AG04450 (cell line): ENCODE measurements around the gene WDR4. TPM values are rescaled to one million over a fixed set of nuclear protein-coding genes. Genes with fewer than 3 reads are reported as not detected.
"Not testable (repeated sequence)": the region's sequence is repeated elsewhere in the genome, so short reads cannot be mapped to it uniquely, and the experiment has no call there.

Experiments
- CTCF ChIA-PET: fragments of 300-600, 350-600 bp; formaldehyde crosslinking; extraction: SDS; loops from one replicate; lab custom pipeline; 2022; ENCODE audit warnings: antibody characterized with exemption, inconsistent platforms; lab: Charles Lee
- POLR2A ChIA-PET: fragments of 350-600 bp; formaldehyde crosslinking; extraction: SDS; loops from one replicate; lab custom pipeline; 2021; ENCODE audit warnings: antibody characterized with exemption, inconsistent platforms; lab: Yijun Ruan, JAX
- DNase-seq: peaks from one replicate; pipeline ENCODE4 v3.0.0-alpha.2; 2011; ENCODE audit warnings: low read depth, low spot score
- H3K27ac ChIP-seq: one replicate; pipeline ENCODE4 v1.5.1; 2012; ENCODE audit warnings: low read depth, low read length, control low read depth
- H3K27me3 ChIP-seq: one replicate; pipeline ENCODE4 v1.6.0; 2012; ENCODE audit warnings: low read length; ENCODE audit not compliant: control insufficient read depth, insufficient read depth
- H3K4me3 ChIP-seq: 2 replicates; pipeline ENCODE4 v1.5.1; 2011; ENCODE audit warnings: mild to moderate bottlenecking, low read depth, low read length, control low read depth
- H3K9me3 ChIP-seq: 2 replicates; pipeline ENCODE4 v1.5.1; 2012; ENCODE audit warnings: low read length; ENCODE audit not compliant: control insufficient read depth, insufficient read depth
- CTCF ChIP-seq: IDR thresholded peaks from 2 replicates; pipeline ENCODE4 v1.5.1; 2011; ENCODE audit warnings: low read depth, low read length, control low read depth, inconsistent platforms
- polyA plus RNA-seq: library from polyadenylated mRNA; depleted of rRNA; stranded (reverse); fragments of >200 nt; gene quantifications from 2 replicates; pipeline ENCODE4 v1.2.3, GENCODE V29; 2011

WDR4 gene
- polyA plus RNA-seq, 1 experiment, result 8.9 TPM

- POLR2A ChIA-PET, result no interaction called here
Measured at GRCh38 chr21:42845296-42845965, 33.9 kb downstream of the WDR4 start.

GRCh38 chr21:42844411-42845113 is 34.8 kb downstream of the WDR4 start:
- no peak for DNase-seq
- CTCF ChIA-PET, result interaction anchor here (1.1 kb wide), 1 partner anchor 29 kb away, joined by 4 read pairs; no protein-coding TSS in a partner anchor
- POLR2A ChIA-PET, result no interaction called here
- no peaks in the 10 kb centered on the region for H3K27me3 ChIP-seq
- no peak for TF ChIP-seq CTCF
- no peak overlapping the region for H3K4me3 ChIP-seq
- H3K9me3 ChIP-seq, result no peaks in the 10 kb centered on the region; the same call in 1 of the 2 replicates
- H3K27ac ChIP-seq, result no peak overlapping the region

More at GRCh38 chr21:42845296-42845965, 33.9 kb downstream of the WDR4 start:
- Histone ChIP-seq H3K4me3 (no peak overlapping the region), H3K27me3 (no peaks in the 10 kb centered on the region), H3K9me3 (no peaks in the 10 kb centered on the region; the same call in 1 of the 2 replicates), H3K27ac (no peak overlapping the region)
- no peak for TF ChIP-seq CTCF
- DNase-seq, result no peak
- CTCF ChIA-PET, result no interaction called here

GRCh38 chr21:42843056-42843455 is 36.3 kb downstream of the WDR4 start:
- DNase-seq, result no peak
- Histone ChIP-seq H3K4me3 (no peak overlapping the region), H3K27me3 (no peaks in the 10 kb centered on the region), H3K9me3 (no peaks in the 10 kb centered on the region), H3K27ac (no peak overlapping the region)
- CTCF ChIA-PET, result no interaction called here
- POLR2A ChIA-PET, result no interaction called here
- no peak for TF ChIP-seq CTCF

GRCh38 chr21:42841916-42842655 is 37.3 kb downstream of the WDR4 start:
- H3K27me3 ChIP-seq, H3K9me3 ChIP-seq, POLR2A ChIA-PET, H3K4me3 ChIP-seq, DNase-seq, CTCF ChIA-PET, H3K27ac ChIP-seq: not testable (repeated sequence)

- no peak for DNase-seq
- no peaks in the 10 kb centered on the region for H3K27me3 ChIP-seq
- H3K9me3 ChIP-seq, result no peaks in the 10 kb centered on the region
- TF ChIP-seq CTCF, result no peak
- CTCF ChIA-PET, result no interaction called here
- POLR2A ChIA-PET, result no interaction called here
- H3K27ac ChIP-seq, result no peak overlapping the region
- no peak overlapping the region for H3K4me3 ChIP-seq
Measured at GRCh38 chr21:42841156-42841915, 38.0 kb downstream of the WDR4 start.
